Mucosa of descending colon (tissue), 3 donors: ENCODE measurements around the gene SH3BGR. TPM values are rescaled to one million over a fixed set of nuclear protein-coding genes. Genes with fewer than 3 reads are reported as not detected.

Source experiments
- ATAC-seq: fragments of 200-7000 bp; cut with Tn5 transposase; one replicate; pipeline ENCODE4 v1.9.1; 2020; ENCODE audit warnings: mild to moderate bottlenecking, moderate library complexity
- DNase-seq, 3 donors: peaks; one replicate each; pipeline ENCODE4 v3.0.0-alpha.2; 2020
- H3K36me3 ChIP-seq: fragments of 200-600 bp; one replicate; pipeline ENCODE4 v1.8.0; 2021; ENCODE audit warnings: low read depth, mild to moderate bottlenecking
- H3K4me1 ChIP-seq: fragments of 200-600 bp; one replicate; pipeline ENCODE4 v1.8.0; 2021; ENCODE audit warnings: low read depth, mild to moderate bottlenecking
- H3K4me3 ChIP-seq: fragments of 200-600 bp; one replicate; pipeline ENCODE4 v1.8.0; 2021; ENCODE audit warnings: mild to moderate bottlenecking
- H3K9me3 ChIP-seq: fragments of 200-600 bp; one replicate; pipeline ENCODE4 v1.8.0; 2021; ENCODE audit warnings: mild to moderate bottlenecking
- CTCF ChIP-seq: fragments of 200-600 bp; IDR thresholded peaks from one replicate; pipeline ENCODE4 v1.8.0; 2022; ENCODE audit warnings: antibody characterized with exemption, mild to moderate bottlenecking
- intact Hi-C, 2 donors: fragments of 100-400 bp; cut with DNase I in 1 of 2; cut with micrococcal nuclease in 1 of 2; formaldehyde crosslinking; loops; one replicate each; pipeline versions ENCODE4 v1.11.0 to v1.11.1; 2022; cut with DNase I, micrococcal nuclease
- total RNA-seq, 3 donors: library from RNA; stranded (reverse); fragmentation: NEBNext Ultra II Directional in 2 of 3; extraction: Animal tissue kit (Norgen Biotek cat#: 25700) in 2 of 3; gene quantifications; one replicate each; pipeline versions ENCODE4 v1.2.1 to v1.2.4, GENCODE V29; 2021 to 2023
- donor health status: DM: no; HTN: no; CAD: no; lungs with moderate emphysema.
- donor health status: DM: no; HTN: no; CAD: no.
- donor health status: DM: no; HTN: yes; CAD: no.

SH3BGR gene
- total RNA-seq, 3 donors from 2014 or later, result 2.2 to 19.7 (median 5.0) TPM

DNA sequence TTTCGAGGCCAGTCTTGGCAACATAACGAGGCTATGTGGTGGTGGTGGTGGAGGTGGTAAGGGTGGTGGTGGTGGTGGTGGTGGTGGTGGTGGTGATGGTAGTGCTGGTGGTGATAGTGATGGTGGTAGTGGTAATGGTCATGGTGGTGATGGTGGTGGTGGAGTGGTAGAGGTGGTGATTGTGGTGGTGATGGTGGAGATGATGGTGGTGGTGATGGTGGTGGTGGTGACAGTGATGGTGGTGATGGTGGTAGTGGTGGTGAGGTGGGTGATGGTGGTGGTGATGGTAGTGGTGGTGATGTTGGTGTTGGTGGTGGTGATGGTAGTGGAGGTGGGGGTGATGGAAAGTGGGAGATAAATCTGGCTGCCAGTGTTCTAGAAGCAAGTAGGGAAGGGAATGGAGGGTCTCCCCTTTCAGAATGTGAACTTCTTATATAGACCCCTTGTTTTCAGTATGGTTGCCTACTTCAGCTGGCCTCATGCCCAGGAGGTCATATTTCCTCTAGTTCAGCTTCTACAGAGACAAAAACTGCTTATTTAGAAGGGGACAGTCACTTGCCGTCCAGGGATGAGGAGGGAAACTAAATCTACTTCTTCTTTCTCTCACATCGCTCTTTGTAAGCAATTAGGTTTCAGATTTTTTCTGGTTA lies 27.5 kb downstream of the SH3BGR start:
- no peak for DNase-seq
- no peak for TF ChIP-seq CTCF
- Histone ChIP-seq H3K36me3 (no peaks in the 10 kb centered on the region), H3K4me3 (no peak overlapping the region), H3K9me3 (no peaks in the 10 kb centered on the region), H3K4me1 (no peaks in the 10 kb centered on the region)
- intact Hi-C loops, result no loop called here
- ATAC-seq, result no peak

DNA sequence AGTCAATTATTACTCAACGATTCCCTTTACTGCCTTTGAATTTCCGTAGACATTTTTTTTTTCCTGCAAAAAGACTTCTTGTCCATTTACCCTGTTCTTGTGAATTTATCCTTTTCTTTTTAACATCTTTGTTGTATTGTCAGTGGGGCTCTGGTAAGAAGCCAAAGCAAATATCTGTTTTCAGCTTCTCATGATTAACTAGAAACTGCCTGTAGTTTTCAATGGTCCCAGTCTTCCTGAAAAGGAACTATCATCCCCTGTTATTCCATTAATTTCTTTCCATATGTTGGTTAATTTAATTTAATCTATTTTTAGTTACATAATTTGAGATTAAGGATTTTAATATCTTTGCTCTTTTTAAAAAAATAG lies 28.0 kb downstream of the SH3BGR start:
- DNase-seq (no peak), ATAC-seq (no peak)
- Histone ChIP-seq H3K4me3 (no peak overlapping the region), H3K9me3 (no peaks in the 10 kb centered on the region), H3K36me3 (no peaks in the 10 kb centered on the region), H3K4me1 (no peaks in the 10 kb centered on the region)
- intact Hi-C loops, result no loop called here
- no peak for TF ChIP-seq CTCF

- DNase-seq (no peak), ATAC-seq (no peak)
- intact Hi-C loops, result no loop called here
- Histone ChIP-seq H3K36me3 (no peaks in the 10 kb centered on the region), H3K4me3 (no peak overlapping the region), H3K9me3 (no peaks in the 10 kb centered on the region), H3K4me1 (no peaks in the 10 kb centered on the region)
- no peak for TF ChIP-seq CTCF
These were observed 28.5 kb downstream of the SH3BGR start for GRCh38 chr21:39480271-39480670.

DNA sequence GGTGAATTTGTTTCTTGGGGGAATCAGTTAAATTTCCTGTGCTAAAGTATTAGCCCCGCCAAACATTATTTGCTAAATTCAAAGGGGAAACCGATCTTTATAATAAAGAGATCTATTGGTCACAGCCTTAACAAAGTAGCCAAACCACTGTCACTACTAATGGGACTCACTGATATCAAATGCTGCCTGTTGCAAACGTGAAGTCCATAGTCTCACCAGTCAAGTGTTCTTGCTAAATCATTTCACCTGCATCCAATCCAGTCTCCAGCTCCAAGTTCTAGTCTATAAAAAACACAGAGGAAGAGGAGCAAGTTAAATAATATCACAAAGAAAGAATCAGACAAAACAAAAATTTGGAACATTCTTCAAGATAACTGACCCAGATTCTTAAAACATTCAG lies 30.1 kb downstream of the SH3BGR start:
- no peaks in the 10 kb centered on the region for H3K9me3 ChIP-seq
- H3K36me3 ChIP-seq, result no peaks in the 10 kb centered on the region
- TF ChIP-seq CTCF, result no peak
- no peaks in the 10 kb centered on the region for H3K4me1 ChIP-seq
- no peak for ATAC-seq
- H3K4me3 ChIP-seq, result no peak overlapping the region
- intact Hi-C loops, result no loop called here
- DNase-seq, result no peak

GRCh38 chr21:39483917-39484316 lies 32.1 kb downstream of the SH3BGR start:
- Histone ChIP-seq H3K4me3 (no peak overlapping the region), H3K4me1 (no peaks in the 10 kb centered on the region), H3K36me3 (no peaks in the 10 kb centered on the region), H3K9me3 (no peaks in the 10 kb centered on the region)
- DNase-seq, result no peak
- no peak for TF ChIP-seq CTCF
- intact Hi-C loops, result no loop called here
- ATAC-seq, result no peak
